ENCODE measurements around the gene TRAP1. TPM values are rescaled to one million over a fixed set of nuclear protein-coding genes. Genes with fewer than 3 reads are reported as not detected.
A peak's percentile ranks its signal among the peaks of the same experiment; 100 is the strongest.

The TRAP1 gene
- total RNA-seq, 4 donors from 2014 or later: 31.8 to 231 (median 57.1) TPM

- no peak for DNase-seq
- Histone ChIP-seq H3K9me3 (no peaks in the 10 kb centered on the region), H3K36me3 (no peaks in the 10 kb centered on the region), H3K27ac (peak overlapping the region in 3 of 4 donors; percentile 84 to 90 (median 86)), H3K27me3 (no peaks in the 10 kb centered on the region), H3K4me1 (peaks cover 6 to 23% (median 18%) of the 10 kb centered on the region in 4 donors), H3K4me3 (peak overlapping the region in 3 of 4 donors; percentile 86 to 94 (median 88))
- in situ Hi-C loops (cut with MboI; ENCODE audit: low pct_ligation_motif_present in 1 of 4, low pct_unique_long_range_greater_than_20kb in 1 of 4, low sequenced_read_pairs in 3 of 4) (no loop called here), intact Hi-C loops (cut with DNase I; ENCODE audit: low total_unique reads) (no loop called here)
- TF ChIP-seq EP300 (IDR thresholded peaks at IDR 0.05; ENCODE audit: low read depth) (no peak), POLR2A (IDR thresholded peaks at IDR 0.05) (no peak), CTCF (IDR thresholded peaks at IDR 0.05) (no peak), POLR2AphosphoS5 (IDR thresholded peaks at IDR 0.05) (no peak)
- 71 to 89% methylated on average over 22 to 34 of the region's 34 CpGs for WGBS, 2 donors (ENCODE audit: low coverage in 1 of 2)
These were observed 104.5 kb downstream of the TRAP1 start for GRCh38 chr16:3612510-3613466.

GRCh38 chr16:3611146-3611975 is 106.0 kb downstream of the TRAP1 start, which contains the start of gene SLX4:
SLX4 (minus strand) TSS chr16:3611606; CDS start chr16:3608964, 2,642 bp downstream.
- H3K27ac ChIP-seq: peak within 1 kb of the TSS; percentile 84 to 93 (median 88)
- H3K36me3 ChIP-seq: no peaks in the 10 kb centered on the region
- intact Hi-C loops (cut with DNase I; ENCODE audit: low total_unique reads) (no loop called here), in situ Hi-C loops (cut with MboI; ENCODE audit: low pct_ligation_motif_present in 1 of 4, low pct_unique_long_range_greater_than_20kb in 1 of 4, low sequenced_read_pairs in 3 of 4) (no loop called here)
- peak; percentile 66 to 86 (median 68) for TF ChIP-seq POLR2AphosphoS5 (IDR thresholded peaks at IDR 0.05)
- no peak for TF ChIP-seq EP300 (IDR thresholded peaks at IDR 0.05; ENCODE audit: low read depth)
- peak; percentile 49 for TF ChIP-seq POLR2A (IDR thresholded peaks at IDR 0.05)
- no peak for TF ChIP-seq CTCF (IDR thresholded peaks at IDR 0.05)
- peak within 1 kb of the TSS; percentile 86 to 99 (median 91) for H3K4me3 ChIP-seq
- peak; percentile 93 for DNase-seq
- H3K4me1 ChIP-seq: peaks cover 6 to 23% (median 18%) of the 10 kb centered on the region in 4 donors
- no peaks in the 10 kb centered on the region for H3K27me3 ChIP-seq
- no peaks in the 10 kb centered on the region for H3K9me3 ChIP-seq
- WGBS, 2 donors (ENCODE audit: low coverage in 1 of 2): 1% methylated on average over 77 of the region's 86 CpGs; no CpG with 5 or more reads in 1 of the 2 donors

GRCh38 chr16:3610698-3611145 is 106.6 kb downstream of the TRAP1 start:
- no peaks in the 10 kb centered on the region for H3K36me3 ChIP-seq
- in situ Hi-C loops (cut with MboI; ENCODE audit: low pct_ligation_motif_present in 1 of 4, low pct_unique_long_range_greater_than_20kb in 1 of 4, low sequenced_read_pairs in 3 of 4) (no loop called here), intact Hi-C loops (cut with DNase I; ENCODE audit: low total_unique reads) (no loop called here)
- peak overlapping the region; percentile 84 to 93 (median 88) for H3K27ac ChIP-seq
- H3K4me3 ChIP-seq: peak overlapping the region; percentile 86 to 99 (median 91)
- no peak for DNase-seq
- 1 to 20% methylated on average over 1 to 9 of the region's 10 CpGs for WGBS, 2 donors (ENCODE audit: low coverage in 1 of 2)
- TF ChIP-seq POLR2A (IDR thresholded peaks at IDR 0.05) (no peak), EP300 (IDR thresholded peaks at IDR 0.05; ENCODE audit: low read depth) (no peak), CTCF (IDR thresholded peaks at IDR 0.05) (no peak), POLR2AphosphoS5 (IDR thresholded peaks at IDR 0.05) (no peak)
- H3K9me3 ChIP-seq: no peaks in the 10 kb centered on the region
- no peaks in the 10 kb centered on the region for H3K27me3 ChIP-seq
- peaks cover 6 to 23% (median 18%) of the 10 kb centered on the region in 4 donors for H3K4me1 ChIP-seq

Data from transverse colon (tissue), 4 donors.